ENCODE data around the gene KRTAP10-3.

Gene KRTAP10-3

DNA sequence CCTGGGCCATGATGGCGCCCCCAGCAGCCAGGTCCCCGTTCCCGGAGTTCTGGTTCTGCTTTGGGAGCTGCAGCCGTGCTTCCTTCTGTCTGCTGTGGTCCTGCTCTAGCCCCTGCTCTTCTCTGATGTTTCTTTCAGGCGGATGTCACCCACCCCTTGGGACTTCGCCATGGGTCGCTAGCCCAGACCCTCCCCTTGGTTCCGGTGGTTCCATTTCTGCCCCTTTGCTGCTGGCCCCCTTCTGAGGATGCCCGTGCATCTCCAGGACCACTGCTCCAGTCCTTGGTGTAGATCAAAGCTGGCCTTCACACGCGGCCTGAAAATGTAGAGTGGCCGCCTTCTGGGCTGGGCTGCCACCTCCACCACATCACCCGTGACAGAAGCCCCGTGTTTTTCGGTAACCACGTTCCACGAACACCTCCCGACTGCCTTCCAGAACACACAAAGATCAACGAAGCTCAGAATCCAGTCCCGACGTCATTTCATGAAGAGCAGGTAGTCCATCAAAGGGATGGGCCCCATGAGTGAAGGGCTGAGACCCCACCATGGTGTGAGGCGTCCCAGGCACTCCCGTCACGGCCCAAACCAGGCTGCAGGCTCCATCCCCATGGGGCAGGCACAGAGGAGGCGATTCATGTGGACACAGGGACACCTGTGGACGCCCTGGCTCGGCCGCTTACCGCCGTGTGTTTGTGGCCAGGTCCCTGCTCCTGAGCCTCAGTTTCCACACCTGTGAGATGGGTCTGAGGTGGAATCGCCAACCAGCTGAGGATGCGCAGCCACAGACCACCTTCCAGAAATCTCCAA, 43.0 kb downstream of the KRTAP10-3 start:
- no peak for DNase-seq (ENCODE audit: low spot score)

- DNase-seq (ENCODE audit: low spot score), result no peak
Measured at GRCh38 chr21:44514746-44515358, 43.7 kb downstream of the KRTAP10-3 start.

- DNase-seq (ENCODE audit: low spot score), result no peak
Measured at GRCh38 chr21:44514218-44514520, 44.4 kb downstream of the KRTAP10-3 start.

- no peak for DNase-seq (ENCODE audit: low spot score)
Measured at GRCh38 chr21:44513389-44514217, 45.0 kb downstream of the KRTAP10-3 start.

- DNase-seq (ENCODE audit: low spot score), result no peak
Measured at GRCh38 chr21:44512496-44513388, 45.9 kb downstream of the KRTAP10-3 start.

DNA sequence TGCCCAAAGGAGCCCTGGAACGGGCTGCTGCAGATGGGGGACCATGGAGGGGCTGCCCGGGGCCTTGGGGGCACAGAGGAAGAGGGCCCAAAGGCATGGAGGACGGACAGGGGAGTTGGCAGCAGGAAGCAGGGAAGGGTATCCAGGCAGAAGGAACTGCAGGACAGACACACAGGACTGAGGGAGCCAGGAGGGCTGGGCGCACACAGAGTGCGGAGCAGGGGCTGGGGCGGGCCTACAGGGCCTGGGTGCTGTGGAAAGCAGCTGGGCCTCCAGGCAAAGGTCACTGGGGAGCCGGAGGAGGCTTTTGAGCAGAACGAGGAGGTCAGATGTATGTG, 46.7 kb downstream of the KRTAP10-3 start:
- no peak for DNase-seq (ENCODE audit: low spot score)

DNA sequence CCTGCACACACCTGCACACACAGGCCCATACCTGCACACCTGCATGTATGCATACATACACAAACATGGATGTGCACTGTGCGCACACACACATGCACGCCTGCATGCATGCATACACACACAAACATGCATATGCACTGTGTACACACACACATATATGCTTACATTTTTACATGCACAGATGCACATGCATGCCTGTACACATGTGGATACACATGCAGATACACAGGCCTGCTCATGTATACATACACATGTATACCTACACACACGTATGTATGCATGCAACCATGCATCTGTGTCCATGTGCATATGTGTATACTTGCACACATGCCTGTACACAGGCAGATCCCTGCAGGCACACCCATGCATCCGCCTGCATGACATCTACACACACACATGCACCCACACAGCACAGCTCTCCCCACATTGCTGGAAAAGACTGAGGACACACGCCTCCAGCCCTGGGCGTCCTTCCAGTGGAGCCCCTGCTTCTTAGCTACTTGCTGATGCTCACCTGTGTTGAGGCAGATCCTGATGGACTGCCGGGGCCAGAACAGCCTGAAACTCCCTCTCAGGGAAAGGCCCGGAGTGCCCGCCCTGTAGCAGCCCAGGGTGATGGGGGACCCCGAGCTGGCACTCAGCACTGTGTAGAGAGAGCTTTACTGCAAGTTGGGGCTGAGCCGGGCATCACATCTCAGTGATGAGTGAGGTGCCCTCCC, 47.2 kb downstream of the KRTAP10-3 start:
- no peak for DNase-seq (ENCODE audit: low spot score)

- DNase-seq (ENCODE audit: low spot score), result peak; percentile 96
Measured at GRCh38 chr21:44510508-44511218, 47.9 kb downstream of the KRTAP10-3 start.

DNA sequence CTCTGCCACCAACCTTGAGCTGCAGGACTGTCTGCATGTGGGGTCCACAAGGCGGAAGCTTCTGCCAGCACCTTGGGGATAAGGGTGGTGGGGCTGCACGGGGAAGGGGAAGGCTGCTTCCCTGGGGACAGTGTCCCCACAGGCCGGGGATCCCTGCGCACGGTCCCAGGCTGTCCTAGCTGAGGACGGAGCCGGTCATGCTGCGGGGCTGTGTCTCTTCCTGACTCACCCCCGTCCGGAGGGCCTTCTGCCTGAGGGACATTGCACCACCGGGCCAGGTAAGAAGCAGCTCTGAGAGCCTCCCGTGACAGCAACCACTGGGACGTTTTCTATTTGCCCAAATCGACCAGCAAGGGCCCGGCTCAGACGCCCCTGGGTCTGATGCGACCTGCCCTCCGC, 48.5 kb downstream of the KRTAP10-3 start:
- DNase-seq (ENCODE audit: low spot score), result no peak

- no peak for DNase-seq (ENCODE audit: low spot score)
Measured at GRCh38 chr21:44509539-44509938, 49.1 kb downstream of the KRTAP10-3 start.

DNA sequence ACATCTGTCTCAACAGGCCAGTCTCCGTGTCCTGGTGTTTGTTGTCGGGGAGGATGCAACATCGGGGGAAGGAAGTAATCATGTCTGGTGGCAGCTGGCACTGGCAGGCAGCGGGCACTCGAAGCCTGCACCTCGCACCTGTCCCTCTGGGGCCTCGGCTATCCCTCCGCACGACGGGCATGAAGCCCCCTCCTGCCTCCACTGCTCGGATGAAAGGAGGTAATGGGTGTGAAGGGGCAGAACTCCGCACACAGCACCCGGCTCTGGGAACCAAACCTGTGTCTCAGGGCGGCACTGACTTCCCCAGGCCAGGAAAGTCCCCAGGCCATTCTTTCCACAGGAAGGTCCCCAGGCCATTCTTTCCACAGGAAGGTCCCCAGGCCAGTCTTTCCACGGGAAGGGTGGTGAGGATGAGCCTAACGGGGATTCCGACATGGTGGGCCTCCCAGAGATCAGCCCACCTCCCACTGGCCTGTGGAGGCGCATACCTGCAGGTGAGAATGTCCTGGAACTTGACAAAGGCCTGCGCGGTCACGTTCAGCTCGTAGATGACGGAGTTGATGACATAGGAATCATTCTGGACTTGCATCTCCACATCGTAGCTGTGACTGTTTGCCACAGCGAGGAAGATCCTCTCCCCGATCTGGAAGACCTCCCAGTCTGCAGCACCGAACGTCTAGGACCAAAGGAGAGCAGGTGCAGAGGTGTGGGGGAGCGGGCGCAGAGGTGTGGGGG, 49.7 kb downstream of the KRTAP10-3 start:
- no peak for DNase-seq (ENCODE audit: low spot score)

DNA sequence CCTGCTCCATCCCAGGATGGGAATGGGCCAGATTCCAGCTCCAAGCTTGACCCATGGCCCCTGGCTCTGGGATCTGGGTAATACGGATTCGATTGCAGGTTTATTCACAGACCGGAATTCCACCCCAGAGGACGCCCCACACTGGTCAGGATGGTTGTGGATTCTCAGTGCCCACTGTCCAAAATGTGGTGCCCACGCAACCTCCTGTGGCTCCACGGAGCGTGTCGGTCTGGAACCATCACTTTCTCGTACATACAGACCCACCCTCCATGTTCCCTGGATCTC, 50.2 kb downstream of the KRTAP10-3 start:
- DNase-seq (ENCODE audit: low spot score), result no peak
